Trophoblast cell (in vitro differentiated cells and primary cell): ENCODE results near the gene ZNF324.

Experiments
- DNase-seq, 2 donors: peaks; one replicate each; pipeline ENCODE4 v3.0.0-alpha.2; 2016
- H2AFZ ChIP-seq: 2 replicates; pipeline ENCODE4 v1.6.1; 2013; ENCODE audit warnings: low read length, moderate library complexity, mild to moderate bottlenecking; ENCODE audit not compliant: insufficient read depth, poor library complexity
- H2AK5ac ChIP-seq: 2 replicates; pipeline ENCODE4 v1.6.1; 2013; ENCODE audit warnings: mild to moderate bottlenecking, low read length
- H2BK120ac ChIP-seq: 2 replicates; pipeline ENCODE4 v1.6.1; 2013; ENCODE audit warnings: low read length, mild to moderate bottlenecking, moderate library complexity; ENCODE audit not compliant: insufficient read depth, poor library complexity
- H2BK12ac ChIP-seq: 2 replicates; pipeline ENCODE4 v1.6.1; 2013; ENCODE audit warnings: mild to moderate bottlenecking, low read length, moderate library complexity
- H2BK5ac ChIP-seq: 2 replicates; pipeline ENCODE4 v1.6.1; 2013; ENCODE audit warnings: low read length, low read depth, moderate library complexity, mild to moderate bottlenecking; ENCODE audit not compliant: poor library complexity
- H3K14ac ChIP-seq: 2 replicates; pipeline ENCODE4 v1.6.1; 2013; ENCODE audit warnings: mild to moderate bottlenecking, low read length
- H3K18ac ChIP-seq: 2 replicates; pipeline ENCODE4 v1.6.1; 2013; ENCODE audit warnings: mild to moderate bottlenecking, low read length
- H3K23ac ChIP-seq: 2 replicates; pipeline ENCODE4 v1.6.1; 2013; ENCODE audit warnings: low read length
- H3K27ac ChIP-seq: 2 replicates; pipeline ENCODE4 v1.5.1; 2013; ENCODE audit warnings: low read depth, mild to moderate bottlenecking, inconsistent platforms, low read length, moderate library complexity
- H3K27me3 ChIP-seq: 2 replicates; pipeline ENCODE4 v1.6.1; 2013; ENCODE audit warnings: inconsistent platforms, mild to moderate bottlenecking, low read length, moderate library complexity; ENCODE audit not compliant: insufficient read depth
- H3K36me3 ChIP-seq, 2 experiments: 1 replicate in 1 of 2; 2 replicates in 1 of 2; pipeline ENCODE4 v1.6.1; 2013; ENCODE audit warnings: low read length in 2 of 2, mild to moderate bottlenecking in 2 of 2, moderate library complexity in 1 of 2; ENCODE audit not compliant: insufficient read depth in 2 of 2, control insufficient read depth in 1 of 2
- H3K4ac ChIP-seq: 2 replicates; pipeline ENCODE4 v1.6.1; 2013; ENCODE audit warnings: low read depth, mild to moderate bottlenecking, low read length, moderate library complexity
- H3K4me1 ChIP-seq, 2 experiments: 1 replicate in 1 of 2; 2 replicates in 1 of 2; pipeline ENCODE4 v1.6.1; 2013; ENCODE audit warnings: low read length in 2 of 2, mild to moderate bottlenecking in 2 of 2, moderate library complexity in 1 of 2; ENCODE audit not compliant: insufficient read depth in 2 of 2, control insufficient read depth in 1 of 2
- H3K4me2 ChIP-seq: 2 replicates; pipeline ENCODE4 v1.6.1; 2013; ENCODE audit warnings: inconsistent platforms, mild to moderate bottlenecking, low read length, moderate library complexity
- H3K4me3 ChIP-seq: 2 replicates; pipeline ENCODE4 v1.5.1; 2013; ENCODE audit warnings: mild to moderate bottlenecking, low read depth, low read length, inconsistent platforms
- H3K79me1 ChIP-seq: one replicate; pipeline ENCODE4 v1.6.1; 2013; ENCODE audit warnings: low read length
- H3K79me2 ChIP-seq: 2 replicates; pipeline ENCODE4 v1.6.1; 2013; ENCODE audit warnings: low read length, mild to moderate bottlenecking; ENCODE audit not compliant: control insufficient read depth, insufficient read depth, poor library complexity
- H3K9ac ChIP-seq: 2 replicates; pipeline ENCODE4 v1.6.1; 2013; ENCODE audit warnings: mild to moderate bottlenecking, low read length
- H3K9me3 ChIP-seq: 2 replicates; pipeline ENCODE4 v1.6.1; 2013; ENCODE audit warnings: low read depth, mild to moderate bottlenecking, control low read depth, inconsistent platforms, low read length; ENCODE audit not compliant: insufficient read depth
- H4K12ac ChIP-seq: 2 replicates; pipeline ENCODE4 v1.6.1; 2013; ENCODE audit warnings: low read depth, mild to moderate bottlenecking, low read length, moderate library complexity
- H4K8ac ChIP-seq: 2 replicates; pipeline ENCODE4 v1.6.1; 2013; ENCODE audit warnings: low read depth, mild to moderate bottlenecking, low read length, moderate library complexity
- H4K91ac ChIP-seq: one replicate; pipeline ENCODE4 v1.6.1; 2013; ENCODE audit warnings: low read depth, mild to moderate bottlenecking, low read length, moderate library complexity
- WGBS: extraction: QIAGEN DNeasy Blood & Tissue Kit; methylation state at CpG from one replicate; pipeline ENCODE4 v1.1.7; 2013; ENCODE audit warnings: missing lambda C conversion rate; ENCODE audit not compliant: insufficient read length, insufficient coverage; ENCODE audit errors: extremely low coverage; 5-methylcytosine and 5-hydroxymethylcytosine counted together

Gene ZNF324

GRCh38 chr19:58497634-58498170 is 30.8 kb downstream of the ZNF324 start:
- Histone ChIP-seq H3K4me3 (no peak overlapping the region), H3K9me3 (peaks cover 5% of the 10 kb centered on the region), H2BK5ac (no peak overlapping the region), H3K27me3 (no peaks in the 10 kb centered on the region), H2BK120ac (no peak overlapping the region), H2BK12ac (no peak overlapping the region), H3K18ac (no peak overlapping the region), H4K91ac (no peak overlapping the region), H3K23ac (no peak overlapping the region), H3K79me1 (peaks cover 7% of the 10 kb centered on the region), H3K4me2 (no peak overlapping the region), H2AK5ac (no peak overlapping the region), H3K9ac (no peak overlapping the region), H4K12ac (no peak overlapping the region), H2AFZ (no peak overlapping the region), H3K4ac (no peak overlapping the region), H3K79me2 (peaks cover 4% of the 10 kb centered on the region), H3K36me3 (no peaks in the 10 kb centered on the region), H4K8ac (no peak overlapping the region), H3K27ac (no peak overlapping the region), H3K4me1 (peaks cover 10 to 19% of the 10 kb centered on the region in 2 experiments), H3K14ac (no peak overlapping the region)
- no CpG with 5 or more reads among the region's 8 CpGs for WGBS
- DNase-seq, result no peak

- H2AK5ac ChIP-seq, result no peak overlapping the region
- peak overlapping the region; percentile 15 for H3K14ac ChIP-seq
- peak overlapping the region; percentile 8 for H4K91ac ChIP-seq
- peaks cover 7% of the 10 kb centered on the region for H3K79me1 ChIP-seq
- peak overlapping the region; percentile 63 for H3K4me2 ChIP-seq
- DNase-seq, result no peak
- H3K36me3 ChIP-seq, result no peaks in the 10 kb centered on the region
- H2AFZ ChIP-seq, result peak overlapping the region; percentile 72
- WGBS, result no CpG with 5 or more reads among the region's 22 CpGs
- no peak overlapping the region for H3K23ac ChIP-seq
- H4K12ac ChIP-seq, result no peak overlapping the region
- H3K4ac ChIP-seq, result no peak overlapping the region
- H3K4me3 ChIP-seq, result no peak overlapping the region
- peak overlapping the region; percentile 63 for H4K8ac ChIP-seq
- H2BK120ac ChIP-seq, result no peak overlapping the region
- H3K79me2 ChIP-seq, result peaks cover 4% of the 10 kb centered on the region
- peaks cover 10 to 19% of the 10 kb centered on the region in 2 experiments for H3K4me1 ChIP-seq
- no peak overlapping the region for H2BK5ac ChIP-seq
- no peak overlapping the region for H3K9ac ChIP-seq
- H3K27ac ChIP-seq, result no peak overlapping the region
- H3K18ac ChIP-seq, result no peak overlapping the region
- no peak overlapping the region for H2BK12ac ChIP-seq
- H3K9me3 ChIP-seq, result peaks cover 5% of the 10 kb centered on the region
- no peaks in the 10 kb centered on the region for H3K27me3 ChIP-seq
These were observed 31.6 kb downstream of the ZNF324 start for GRCh38 chr19:58498316-58499020.

GRCh38 chr19:58499021-58499927 is 32.4 kb downstream of the ZNF324 start:
- Histone ChIP-seq H2BK120ac (peak overlapping the region; percentile 79), H2AK5ac (peak overlapping the region; percentile 78), H3K4me3 (peak overlapping the region; percentile 64), H3K36me3 (no peaks in the 10 kb centered on the region), H3K27ac (peak overlapping the region; percentile 67), H2BK12ac (no peak overlapping the region), H3K14ac (peak overlapping the region; percentile 98), H3K9me3 (peaks cover 5% of the 10 kb centered on the region), H3K4me1 (peaks cover 10 to 19% of the 10 kb centered on the region in 2 experiments), H3K79me2 (peaks cover 4% of the 10 kb centered on the region), H2BK5ac (peak overlapping the region; percentile 86), H3K9ac (peak overlapping the region; percentile 46), H3K23ac (no peak overlapping the region), H3K4ac (peak overlapping the region; percentile 90), H3K27me3 (no peaks in the 10 kb centered on the region), H3K79me1 (peaks cover 7% of the 10 kb centered on the region), H3K4me2 (peak overlapping the region; percentile 77), H2AFZ (peak overlapping the region; percentile 99), H4K12ac (peak overlapping the region; percentile 99), H3K18ac (peak overlapping the region; percentile 98), H4K91ac (peak overlapping the region; percentile 90), H4K8ac (peak overlapping the region; percentile 100)
- WGBS, result no CpG with 5 or more reads among the region's 60 CpGs
- peak; percentile 97 to 99 for DNase-seq

GRCh38 chr19:58500242-58500641 is 33.4 kb downstream of the ZNF324 start:
- Histone ChIP-seq H3K14ac (no peak overlapping the region), H2BK5ac (no peak overlapping the region), H3K27ac (no peak overlapping the region), H3K18ac (no peak overlapping the region), H3K9me3 (peaks cover 5% of the 10 kb centered on the region), H2BK120ac (no peak overlapping the region), H2BK12ac (no peak overlapping the region), H2AFZ (no peak overlapping the region), H3K4ac (no peak overlapping the region), H3K79me2 (peaks cover 4% of the 10 kb centered on the region), H4K91ac (no peak overlapping the region), H3K4me3 (no peak overlapping the region), H4K8ac (peak overlapping the region; percentile 100), H3K4me2 (peak overlapping the region; percentile 77), H3K9ac (no peak overlapping the region), H3K4me1 (peaks cover 10 to 19% of the 10 kb centered on the region in 2 experiments), H3K79me1 (peaks cover 7% of the 10 kb centered on the region), H3K36me3 (no peaks in the 10 kb centered on the region), H3K27me3 (no peaks in the 10 kb centered on the region), H4K12ac (no peak overlapping the region), H3K23ac (no peak overlapping the region), H2AK5ac (no peak overlapping the region)
- no CpG with 5 or more reads among the region's 14 CpGs for WGBS
- DNase-seq, result no peak
